ENCODE measurements around the gene SLC4A4.
A peak's percentile ranks its signal among the peaks of the same experiment; 100 is the strongest.

Gene SLC4A4

DNA sequence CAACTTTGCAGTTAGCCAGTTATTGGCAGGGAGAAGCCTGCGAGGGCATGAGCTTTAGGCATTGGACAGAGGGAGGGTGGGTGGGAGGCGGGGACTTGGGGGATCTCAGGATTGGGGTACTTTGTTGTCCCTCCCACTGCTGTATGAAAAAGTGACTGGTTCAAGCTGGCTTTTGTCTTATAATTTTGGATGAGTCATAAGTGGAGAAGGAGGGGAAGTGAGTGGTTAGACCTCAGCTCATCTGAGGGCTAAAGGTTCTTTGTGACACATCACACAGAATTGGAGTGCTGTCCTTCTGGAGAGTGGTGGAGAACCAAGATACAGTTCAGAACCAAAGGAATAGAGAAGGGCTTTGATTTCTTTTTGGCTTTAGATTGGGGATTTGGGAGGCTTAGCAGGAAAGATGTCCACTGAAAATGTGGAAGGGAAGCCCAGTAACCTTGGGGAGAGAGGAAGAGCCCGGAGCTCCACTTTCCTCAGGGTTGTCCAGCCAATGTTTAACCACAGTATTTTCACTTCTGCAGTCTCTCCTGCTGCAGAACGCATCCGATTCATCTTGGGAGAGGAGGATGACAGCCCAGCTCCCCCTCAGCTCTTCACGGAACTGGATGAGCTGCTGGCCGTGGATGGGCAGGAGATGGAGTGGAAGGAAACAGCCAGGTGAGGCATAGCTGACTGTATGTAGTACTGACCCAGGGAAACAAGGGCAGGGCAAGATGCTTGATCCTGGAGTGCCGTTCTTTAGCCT is at the start of gene SLC4A4:
Gene SLC4A4, plus strand, starts transcription at position 175 of the 748 bp plus-strand sequence.
- DNase-seq = no peak

DNA sequence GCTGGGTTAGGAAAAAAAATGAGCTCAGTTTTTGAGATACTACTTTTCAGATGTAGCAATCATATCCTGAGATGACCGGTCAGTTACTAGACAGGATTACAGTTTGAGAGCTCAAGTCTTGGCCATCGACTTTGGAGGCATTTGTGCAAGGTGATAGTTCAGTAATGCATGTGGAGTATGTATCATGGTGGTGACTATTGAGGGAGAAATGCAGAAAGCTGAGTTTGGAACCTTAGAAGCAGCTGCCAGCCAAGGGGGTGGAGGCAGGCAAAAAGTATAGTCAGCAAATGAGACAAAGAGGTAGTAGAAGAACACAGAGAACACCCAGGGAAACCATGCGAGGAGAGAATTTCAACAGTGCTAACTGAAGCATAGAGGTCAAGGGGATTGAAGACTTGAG is 48.7 kb upstream of the SLC4A4 start:
- no peak for DNase-seq

DNA sequence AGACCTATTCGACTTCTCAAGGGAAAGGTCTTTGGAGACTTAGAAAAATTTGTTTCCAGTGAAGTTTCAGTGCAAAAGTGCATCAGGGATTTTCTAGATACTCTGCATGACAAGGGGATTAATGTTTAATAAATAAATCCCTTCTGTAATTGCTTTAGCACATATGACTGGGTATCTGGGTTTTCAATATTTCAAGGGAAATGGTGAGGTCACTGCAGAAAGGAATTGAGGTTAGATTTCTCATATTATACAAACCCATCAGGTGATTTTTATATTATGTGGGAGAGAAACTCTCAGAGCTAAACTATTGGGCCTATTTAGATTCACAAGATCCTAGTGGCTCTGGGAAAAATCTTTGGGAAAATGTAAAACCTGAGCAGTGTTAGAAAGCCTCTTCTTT is 48.3 kb upstream of the SLC4A4 start:
- DNase-seq = no peak

DNA sequence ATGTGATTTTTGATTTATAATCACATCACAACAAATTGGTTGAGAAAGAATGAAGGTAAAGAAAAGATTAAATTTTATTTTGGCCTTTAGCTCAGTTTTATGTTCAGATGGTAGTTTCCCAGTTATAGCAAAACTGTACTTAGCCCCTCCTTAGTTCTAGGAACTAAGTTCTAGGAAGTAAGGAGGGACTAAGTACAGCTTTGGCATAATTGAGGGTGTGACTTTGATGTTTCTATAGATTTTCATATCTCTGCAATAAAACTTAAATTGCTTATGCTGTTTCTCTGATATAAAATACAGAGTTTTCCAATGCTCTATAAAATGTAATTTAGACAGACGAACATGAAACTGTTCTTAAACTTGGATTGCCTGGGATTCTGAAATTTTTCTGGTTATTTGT is 46.6 kb upstream of the SLC4A4 start:
- no peak for DNase-seq

DNA sequence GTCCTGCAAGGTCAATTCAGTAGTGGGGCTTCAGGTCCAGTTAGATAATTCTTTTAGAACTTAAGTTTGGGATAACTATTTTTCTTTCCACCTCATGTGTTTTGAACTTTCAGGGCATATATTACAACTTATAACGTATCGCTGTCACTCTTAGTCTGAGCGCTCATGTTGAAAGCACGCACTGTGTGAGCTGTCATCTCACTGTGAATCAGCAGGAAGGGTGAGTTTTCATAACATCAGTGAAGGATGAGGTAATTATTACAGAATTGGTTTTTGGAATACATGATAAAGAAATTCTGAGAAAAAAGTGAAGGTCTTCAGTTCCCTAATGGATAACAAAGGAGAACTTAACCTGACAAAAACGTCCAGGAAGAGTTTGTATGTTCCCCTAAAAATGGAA is 45.1 kb upstream of the SLC4A4 start:
- DNase-seq = no peak

DNA sequence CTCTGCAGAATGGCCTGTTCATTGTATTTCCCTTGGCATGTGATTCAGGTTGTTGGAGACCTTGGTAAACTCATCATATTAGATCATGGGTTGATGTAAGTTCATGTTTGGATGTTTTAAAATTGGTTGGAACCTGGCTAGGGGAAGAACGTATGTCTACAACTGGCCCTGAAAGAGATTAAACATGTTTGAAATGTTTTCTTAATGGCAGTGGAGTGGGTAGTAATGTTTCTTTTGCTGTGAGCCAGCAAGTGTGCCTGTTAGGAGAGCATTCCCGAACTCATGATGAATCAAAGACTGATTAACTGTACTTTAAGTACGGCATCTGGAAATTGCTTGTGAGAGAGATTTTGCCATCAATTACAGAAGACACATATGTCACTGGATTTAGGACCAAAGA is 44.5 kb upstream of the SLC4A4 start:
- no peak for DNase-seq

DNA sequence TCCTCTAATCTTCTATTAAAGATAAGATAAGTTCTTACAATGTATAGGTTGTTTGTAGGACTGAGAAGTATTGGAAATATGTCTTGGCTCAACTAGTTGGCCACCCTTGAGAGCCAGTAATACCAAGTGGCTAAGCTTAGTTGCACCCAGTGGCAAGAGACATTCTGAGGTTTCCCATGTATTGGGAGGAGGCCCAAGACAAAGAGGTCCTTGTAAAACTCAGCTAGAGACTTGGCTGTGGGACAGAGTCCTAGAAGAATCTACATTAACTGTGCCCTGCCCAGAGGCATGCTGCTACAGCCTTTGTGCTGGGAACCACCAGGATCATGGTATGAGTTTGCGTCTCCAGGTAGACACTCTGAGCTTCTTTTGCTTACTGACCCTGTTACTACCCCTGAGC is 41.9 kb upstream of the SLC4A4 start:
- peak; percentile 55 for DNase-seq

DNA sequence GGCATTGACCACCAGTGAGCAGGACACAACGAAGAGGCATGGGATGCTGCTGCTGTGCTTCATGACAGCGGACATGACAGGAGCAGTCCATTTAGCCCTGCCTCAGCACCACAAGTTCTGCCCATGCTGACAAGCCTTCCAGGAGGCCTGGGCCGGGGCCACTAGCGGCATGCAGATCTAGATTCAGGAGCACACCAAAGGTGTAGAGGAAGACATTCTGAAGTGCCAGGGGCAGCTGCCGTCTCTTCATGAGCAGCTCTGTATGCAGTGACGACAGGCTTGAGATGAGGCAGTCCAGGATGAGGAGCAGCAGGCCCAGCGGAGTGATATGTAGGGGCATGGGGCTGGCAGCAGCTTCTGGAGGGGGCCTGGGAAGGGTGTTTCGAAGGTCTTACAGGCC is 38.5 kb upstream of the SLC4A4 start:
- DNase-seq = no peak

DNA sequence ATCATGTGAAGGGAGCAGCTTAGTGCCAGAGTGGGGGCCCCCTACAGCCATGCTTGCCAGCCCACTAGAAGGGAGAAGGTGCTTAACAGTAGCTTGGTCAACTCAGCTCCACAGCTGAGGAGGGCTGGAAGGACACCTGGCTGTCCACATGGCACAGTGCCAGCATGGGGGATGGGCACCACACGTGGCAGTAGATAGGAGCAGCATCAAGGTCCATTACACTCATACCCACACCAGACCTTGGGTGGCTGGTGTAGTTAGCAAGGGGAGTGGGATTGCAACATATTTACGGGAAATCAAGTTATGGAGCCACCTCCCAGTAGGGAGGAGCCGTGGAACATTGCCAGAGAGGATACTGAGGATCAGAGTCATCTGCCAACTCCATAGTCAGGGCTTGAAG is 37.9 kb upstream of the SLC4A4 start:
- no peak for DNase-seq

DNA sequence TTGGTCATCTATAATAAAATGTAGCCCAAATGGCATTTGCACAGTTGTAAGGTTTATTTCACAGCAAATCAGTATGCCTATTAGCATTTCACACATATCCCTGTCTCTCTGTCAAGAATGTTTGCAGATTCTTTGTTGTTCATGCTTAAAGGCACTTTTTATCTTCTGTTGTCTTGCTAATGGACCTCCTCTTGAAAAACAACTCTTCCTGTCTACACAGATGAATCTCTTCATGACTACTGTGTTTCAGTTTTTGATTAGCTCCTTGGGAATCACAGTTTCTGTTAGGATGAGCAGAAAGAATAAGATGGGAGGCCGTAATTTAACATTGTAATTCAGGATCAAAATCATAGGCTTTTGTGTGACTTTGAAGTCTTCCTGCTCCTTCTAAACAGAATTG is 35.5 kb upstream of the SLC4A4 start:
- DNase-seq = no peak

DNA sequence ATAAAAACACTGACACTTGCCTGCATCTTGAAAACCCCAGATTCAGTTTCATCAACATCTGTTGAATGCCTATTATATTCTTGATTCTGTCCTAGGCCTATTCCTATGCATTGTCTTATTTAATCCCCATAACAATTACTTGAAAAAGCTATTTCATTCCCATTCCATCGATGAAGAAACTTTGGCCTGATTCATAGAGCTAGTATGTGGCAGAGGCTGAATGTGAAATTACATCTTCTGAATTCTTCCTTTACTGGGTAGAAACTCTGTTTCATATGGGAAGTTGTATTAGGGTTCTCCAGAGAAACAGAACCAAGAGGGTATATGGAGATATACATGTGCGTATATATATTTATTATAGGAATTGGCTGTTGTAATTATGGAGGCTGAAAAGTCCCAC is 35.0 kb upstream of the SLC4A4 start:
- DNase-seq = no peak

DNA sequence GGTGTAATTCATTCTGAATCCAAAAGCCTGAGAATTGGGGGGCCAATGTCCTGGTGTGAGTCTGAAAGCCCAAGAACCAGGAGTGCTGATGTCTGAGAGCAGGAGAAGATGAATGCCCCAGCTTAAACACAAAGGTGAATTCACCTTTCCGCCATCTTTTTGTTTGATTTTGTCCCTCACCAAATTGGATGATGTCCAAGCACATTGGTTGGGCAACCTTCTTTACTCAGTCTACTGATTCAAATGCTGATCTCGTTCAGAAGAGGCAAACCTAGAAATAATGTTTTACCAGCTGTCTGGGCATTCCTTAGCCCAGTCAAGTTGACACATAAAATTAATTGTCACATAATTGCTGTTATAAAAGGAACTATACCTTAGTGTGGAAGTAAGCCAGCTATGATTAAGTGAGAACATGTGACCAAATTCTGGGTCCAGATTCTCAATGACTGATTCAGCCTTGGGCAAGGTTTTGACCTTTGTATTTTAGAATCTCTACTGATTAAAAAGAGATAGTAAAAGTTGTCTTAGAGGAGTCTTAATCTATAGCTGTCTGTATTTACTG is 34.5 kb upstream of the SLC4A4 start:
- no peak for DNase-seq

DNA sequence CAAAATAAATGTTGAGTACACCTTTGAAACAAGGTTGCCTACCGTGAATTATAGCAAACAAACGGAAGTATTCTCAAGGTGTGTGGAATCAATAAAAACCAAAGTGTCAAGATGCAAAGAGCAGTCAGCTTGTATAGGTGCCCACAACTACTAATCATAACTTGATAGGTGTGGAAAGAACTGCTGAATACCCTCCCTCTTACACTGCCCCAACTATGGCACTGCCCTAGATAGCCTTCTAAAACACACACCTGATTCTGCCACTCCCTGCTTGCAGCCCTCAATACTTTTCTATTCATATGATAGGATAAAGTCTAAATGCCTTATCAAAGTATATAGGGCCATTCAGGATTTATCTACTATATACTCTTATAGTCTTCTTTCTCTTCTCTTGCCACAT is 31.1 kb upstream of the SLC4A4 start:
- no peak for DNase-seq

DNA sequence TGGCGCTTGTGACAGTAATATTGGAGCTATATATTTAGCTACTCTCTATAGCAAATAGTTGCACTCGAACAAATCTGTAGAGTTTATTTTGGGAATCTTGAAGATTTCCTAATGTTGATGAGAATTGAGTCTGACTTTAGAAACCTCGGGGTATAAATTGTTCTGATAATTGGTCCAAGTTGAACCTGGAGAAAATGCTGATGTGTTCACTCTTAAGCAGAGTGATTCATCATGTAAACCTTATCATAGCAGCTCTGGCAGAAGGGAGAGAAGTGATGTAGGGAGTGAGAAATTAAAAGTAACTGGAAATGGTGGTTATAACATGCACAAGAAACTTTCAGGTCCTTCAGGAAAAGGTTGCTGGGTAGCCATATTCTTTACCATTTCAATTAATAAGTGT is 16.4 kb upstream of the SLC4A4 start:
- no peak for DNase-seq

DNA sequence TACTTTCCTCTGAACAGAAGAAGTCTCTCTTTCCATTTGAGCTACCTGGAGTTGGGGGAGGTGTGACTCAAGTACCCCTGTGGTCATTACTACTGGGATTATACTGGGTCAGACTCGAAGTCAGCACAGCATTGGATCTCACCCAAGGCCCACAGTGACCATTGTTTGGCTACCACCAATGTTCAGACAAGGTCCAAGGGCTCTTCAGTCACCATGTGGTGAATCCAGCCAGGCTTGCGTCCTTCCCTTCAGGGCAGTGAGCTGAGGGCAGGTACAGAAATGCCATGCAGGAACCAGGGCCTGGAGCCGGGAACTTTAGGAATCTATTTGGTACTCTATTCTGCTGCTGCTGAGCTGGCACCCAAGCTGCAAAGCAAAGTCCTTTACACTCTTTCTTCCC is 5.5 kb upstream of the SLC4A4 start:
- no peak for DNase-seq

DNA sequence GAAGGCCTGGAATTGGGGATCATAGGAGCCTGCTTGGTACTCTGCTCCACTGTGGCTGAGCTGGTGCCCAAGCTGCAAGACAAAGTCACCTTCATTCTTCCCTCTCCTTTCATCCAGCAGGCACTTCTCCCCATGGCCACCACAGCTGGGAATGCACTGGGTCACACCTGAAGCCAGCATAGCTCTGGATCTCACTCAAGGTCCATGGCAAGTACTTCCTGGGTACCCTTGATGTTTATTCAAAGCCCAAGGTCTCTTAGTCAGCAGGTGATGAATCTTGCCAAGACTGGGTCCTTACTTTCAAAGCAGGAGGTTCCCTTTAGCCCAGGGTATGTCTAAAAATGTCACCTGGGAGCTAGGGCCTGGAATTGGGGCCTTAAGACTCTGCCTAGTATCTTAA is 4.9 kb upstream of the SLC4A4 start:
- no peak for DNase-seq

DNA sequence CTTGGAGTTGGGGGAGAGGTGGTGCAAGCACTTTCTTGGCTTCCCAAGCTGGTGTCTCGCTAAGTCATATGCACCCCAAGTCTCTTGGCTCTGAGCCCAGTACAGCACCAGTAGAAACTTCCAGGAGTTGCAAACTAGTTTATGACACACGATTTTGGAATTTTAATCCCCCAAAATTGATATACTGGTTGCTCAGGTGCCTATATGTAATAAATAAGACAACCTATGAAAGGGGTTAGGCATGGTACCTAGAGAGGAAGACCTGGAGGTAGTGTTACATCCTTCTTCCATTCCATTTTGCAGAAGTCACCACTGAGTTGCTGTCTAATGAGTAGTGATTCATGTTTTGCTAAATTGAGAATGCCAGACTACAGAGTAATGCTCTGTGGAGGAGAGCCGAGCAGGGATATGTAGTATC is 4.3 kb upstream of the SLC4A4 start:
- no peak for DNase-seq

DNA sequence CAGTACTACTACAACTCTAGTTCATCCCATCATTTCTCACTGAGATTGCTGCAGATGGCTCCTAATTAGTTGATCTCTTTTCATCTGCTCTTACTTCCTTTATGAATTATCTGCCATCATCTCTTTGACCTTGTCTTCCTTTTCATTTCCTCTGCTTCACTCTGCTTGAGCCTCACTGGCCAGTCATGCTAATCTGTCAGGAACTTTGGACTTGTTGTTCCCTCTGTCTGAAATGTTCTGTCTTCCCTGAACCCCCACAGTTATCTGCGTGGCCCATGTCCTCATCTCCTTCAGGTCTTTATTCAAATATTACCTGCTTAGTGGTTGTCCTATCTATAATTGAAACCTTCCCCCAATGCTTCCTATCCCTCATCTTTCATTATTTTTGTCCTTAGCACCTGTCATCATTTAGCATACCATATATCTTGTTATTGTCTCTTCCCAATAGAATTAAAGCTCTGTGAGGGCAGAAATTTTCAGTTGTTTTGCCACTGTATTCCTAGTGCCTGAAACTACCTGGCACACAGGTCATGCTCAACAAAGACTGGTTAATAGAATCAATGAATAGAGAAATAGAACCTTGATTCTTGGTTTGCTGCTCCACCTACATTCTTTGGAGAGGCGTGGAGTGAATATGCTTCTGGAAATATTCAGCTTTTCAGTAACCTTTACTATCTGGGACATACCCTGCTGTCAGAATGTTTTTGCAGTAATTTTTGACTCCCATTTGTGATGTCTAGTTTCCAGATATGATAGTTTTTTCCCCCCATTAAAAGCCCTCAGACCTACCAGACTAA is 5.0 kb downstream of the SLC4A4 start:
- DNase-seq = no peak

DNA sequence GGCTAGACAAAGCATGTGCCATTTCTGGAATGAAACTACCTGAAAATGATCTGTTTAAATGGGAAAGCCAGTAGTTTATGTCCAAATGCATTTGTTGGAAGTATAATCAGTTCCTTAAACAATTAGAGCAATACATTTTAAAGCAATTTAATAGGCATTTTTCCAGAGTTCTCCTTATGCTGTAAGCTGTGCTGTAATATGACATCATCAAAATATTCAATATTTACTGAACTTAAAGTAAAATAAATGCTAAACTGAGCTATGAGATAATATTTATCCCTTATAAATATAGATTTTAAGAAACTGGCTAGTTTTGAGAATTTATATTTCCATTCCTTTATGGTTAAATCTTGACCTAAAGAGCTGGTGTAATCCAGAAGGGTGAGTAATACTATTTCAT is 7.9 kb downstream of the SLC4A4 start:
- no peak for DNase-seq

DNA sequence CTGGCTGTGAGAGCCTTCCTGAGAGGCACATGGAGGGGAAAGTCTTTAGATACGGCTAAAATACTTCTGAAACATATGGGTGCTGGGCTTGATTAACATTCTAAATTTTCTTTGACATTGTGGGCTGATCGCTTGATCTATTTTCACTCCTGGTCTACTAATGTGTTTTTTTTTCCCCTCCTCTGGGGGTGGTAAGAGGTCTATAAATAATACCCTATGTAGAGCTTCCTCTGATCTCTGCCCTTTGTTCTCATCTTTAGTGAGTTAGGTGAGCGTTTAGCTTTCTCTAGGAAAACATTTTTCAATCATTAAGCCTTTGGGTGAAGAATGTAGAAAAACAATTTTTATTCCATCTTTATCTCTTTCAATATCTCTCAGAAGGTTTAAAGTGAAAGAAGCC is 9.8 kb downstream of the SLC4A4 start:
- no peak for DNase-seq

DNA sequence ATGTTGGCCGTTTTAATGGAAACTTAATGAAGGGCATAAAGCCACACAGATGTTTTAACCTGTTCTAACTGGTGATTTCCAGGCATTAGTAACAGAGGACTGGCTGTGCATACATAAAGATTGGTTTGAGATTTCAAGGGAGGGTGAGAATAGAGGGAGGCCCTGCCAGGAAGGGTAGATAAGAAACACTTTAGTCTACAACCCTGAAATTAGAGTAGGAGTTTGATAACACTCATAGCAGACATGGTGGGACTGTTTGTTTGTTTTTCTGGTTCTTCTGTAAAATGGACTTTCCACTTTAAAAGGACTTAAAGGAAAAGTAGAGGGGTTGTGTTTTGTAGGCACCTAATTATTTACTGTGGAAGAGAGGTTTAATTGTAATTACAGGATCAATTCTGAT is 16.2 kb downstream of the SLC4A4 start:
- no peak for DNase-seq

DNA sequence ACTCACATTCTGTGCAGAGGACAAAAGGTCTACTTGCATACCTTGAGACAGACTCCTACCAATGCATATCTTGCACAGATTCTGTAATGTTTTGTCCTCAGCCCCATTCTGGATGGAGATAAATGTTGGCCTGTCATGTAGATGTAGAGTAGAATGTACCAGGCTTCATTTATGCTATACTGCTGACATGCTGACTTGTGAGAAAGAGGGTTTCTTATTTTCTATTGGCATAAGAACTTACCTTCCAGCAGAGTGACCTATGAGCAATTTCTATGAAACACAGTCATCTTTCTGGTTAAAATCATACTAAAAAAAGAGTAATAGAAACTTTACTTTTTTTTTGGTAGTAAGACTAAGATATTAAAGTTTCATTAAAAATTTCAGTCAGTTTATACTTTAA is 17.2 kb downstream of the SLC4A4 start:
- DNase-seq = no peak

DNA sequence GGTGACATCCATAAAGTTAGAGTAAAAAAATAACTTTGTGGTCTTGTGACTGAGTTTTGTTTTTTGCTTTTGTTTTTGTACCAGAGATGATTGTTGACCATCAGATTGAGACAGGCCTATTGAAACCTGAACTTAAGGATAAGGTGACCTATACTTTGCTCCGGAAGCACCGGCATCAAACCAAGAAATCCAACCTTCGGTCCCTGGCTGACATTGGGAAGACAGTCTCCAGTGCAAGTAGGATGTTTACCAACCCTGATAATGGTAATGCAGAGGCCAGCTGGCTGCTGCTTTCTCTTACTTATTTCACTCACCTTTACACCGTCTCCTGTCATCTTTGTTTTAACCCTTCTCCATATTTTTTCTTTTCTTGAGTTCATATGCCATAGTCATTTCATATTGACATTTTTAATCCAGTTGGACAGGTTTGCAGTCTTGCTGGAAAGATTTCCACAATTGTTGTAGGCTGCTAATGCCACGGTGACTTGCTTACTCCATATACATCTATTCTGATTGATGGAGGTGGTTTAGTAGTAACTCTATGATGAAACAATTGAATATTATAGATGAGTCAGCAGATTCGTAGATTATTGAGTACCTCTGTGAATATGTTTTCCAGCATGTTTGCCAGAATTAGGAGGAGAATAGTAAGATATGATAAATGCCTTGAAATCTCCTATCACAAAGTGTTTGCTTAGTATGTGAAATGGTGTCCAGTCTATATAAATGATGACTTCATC is 18.3 kb downstream of the SLC4A4 start:
- no peak for DNase-seq

DNA sequence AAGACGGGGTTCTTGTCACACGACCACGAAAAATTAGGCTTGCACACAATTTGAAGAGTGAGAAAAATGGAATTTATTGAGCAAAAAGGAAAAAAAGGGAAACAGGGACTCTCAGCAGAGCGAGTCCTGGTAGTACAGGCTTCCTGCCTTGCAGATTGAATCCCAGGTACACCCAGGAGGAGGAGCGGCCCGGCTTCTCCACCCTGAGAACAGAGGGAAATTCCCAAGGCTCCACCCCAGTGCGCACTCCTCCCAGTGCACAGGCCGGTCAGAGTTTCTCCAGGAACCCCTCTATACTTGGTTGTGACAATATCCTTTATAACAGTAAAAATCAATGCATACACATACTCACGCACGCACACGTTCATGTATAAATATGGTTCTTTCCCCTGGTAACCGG is 22.0 kb downstream of the SLC4A4 start:
- no peak for DNase-seq

All from islet precursor cell (in vitro differentiated cells).